OCI-LY3 (cell line): ENCODE results near the gene BHLHE23.

Source experiments
- H2AFZ ChIP-seq: fragments of 200-600, 300-600 bp; shearing (Covaris generic); 2 replicates; pipeline ENCODE4 v1.6.0; 2014; ENCODE audit warnings: antibody characterized with exemption, low read depth, low read length
- H3K27ac ChIP-seq: fragments of 200-600, 300-600 bp; sonication (generic); 2 replicates; pipeline ENCODE4 v1.5.1; 2014; ENCODE audit warnings: mild to moderate bottlenecking, low read length, moderate library complexity, mixed read lengths
- H3K27me3 ChIP-seq: fragments of 200-600, 300-600 bp; sonication (generic); 2 replicates; pipeline ENCODE4 v1.6.1; 2014; ENCODE audit warnings: low read depth, low read length, mixed read lengths
- H3K36me3 ChIP-seq: fragments of 200-600, 300-600 bp; sonication (generic); replicated peaks from 2 replicates; pipeline ENCODE3; 2014; ENCODE audit warnings: low read depth, low read length, mixed read lengths
- H3K4me1 ChIP-seq: fragments of 300-600, 200-600 bp; sonication (generic); 2 replicates; pipeline ENCODE4 v1.6.1; 2014; ENCODE audit warnings: low read length, mixed read lengths
- H3K4me2 ChIP-seq: fragments of 200-600, 300-600 bp; sonication (generic); 2 replicates; pipeline ENCODE4 v1.6.1; 2014; ENCODE audit warnings: low read length, mixed read lengths
- H3K4me3 ChIP-seq: fragments of 300-600, 200-600 bp; sonication (generic); 2 replicates; pipeline ENCODE4 v1.5.1; 2014; ENCODE audit warnings: antibody characterized with exemption, mild to moderate bottlenecking, low read length, moderate library complexity
- H3K79me2 ChIP-seq: fragments of 300-600, 200-600 bp; shearing (Covaris generic); 2 replicates; pipeline ENCODE4 v1.6.1; 2014; ENCODE audit warnings: mild to moderate bottlenecking, low read length, mixed read lengths
- H3K9ac ChIP-seq: fragments of 300-600, 200-600 bp; shearing (Covaris generic); 2 replicates; pipeline ENCODE4 v1.6.0; 2014; ENCODE audit warnings: mild to moderate bottlenecking, low read length, moderate library complexity
- H3K9me3 ChIP-seq: fragments of 200-600, 300-600 bp; shearing (Covaris generic); 2 replicates; pipeline ENCODE4 v1.6.1; 2014; ENCODE audit warnings: low read length, mixed read lengths; ENCODE audit not compliant: insufficient read depth
- H4K20me1 ChIP-seq: fragments of 200-600, 300-600 bp; sonication (generic); 2 replicates; pipeline ENCODE4 v1.6.1; 2016; ENCODE audit warnings: low read length, mixed read lengths; ENCODE audit not compliant: insufficient read depth
- EZH2phosphoT487 ChIP-seq: fragments of 200-600 bp; shearing (Covaris generic); IDR thresholded peaks from 2 replicates; pipeline ENCODE4 v1.6.1; 2018; ENCODE audit warnings: antibody characterized with exemption, mixed run types, low read depth
- TF ChIP-seq, protein P1 (sequence below): fragments of 200-600, 300-600 bp; sonication (generic); IDR thresholded peaks from 2 replicates; pipeline ENCODE4 v1.5.1; 2014; ENCODE audit warnings: antibody characterized with exemption, low read length, low read depth

Gene BHLHE23

DNA sequence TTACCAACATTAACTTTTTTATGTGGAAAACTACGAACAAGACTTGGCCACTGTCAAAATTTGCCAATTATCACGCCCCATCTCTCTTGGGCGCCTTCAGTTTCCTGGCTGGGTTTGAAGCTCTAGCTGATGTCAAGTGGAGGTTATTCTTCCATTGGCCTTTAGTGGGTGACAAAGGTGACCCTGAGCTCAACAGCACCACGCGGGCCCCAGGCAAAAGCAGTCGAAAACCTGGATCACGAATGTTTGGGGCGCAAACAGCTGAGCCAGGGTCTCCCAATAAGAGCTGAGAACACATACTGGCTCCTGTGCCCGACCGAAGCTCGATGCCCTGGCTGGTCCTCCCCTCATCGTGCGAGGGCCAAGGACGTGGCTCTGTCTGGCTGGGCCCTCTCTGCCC is 27.5 kb downstream of the BHLHE23 start:
- Histone ChIP-seq H3K4me2 (no peak overlapping the region), H3K9ac (no peak overlapping the region), H3K36me3 (no peaks in the 10 kb centered on the region), H3K27me3 (peaks cover 26% of the 10 kb centered on the region), H2AFZ (no peak overlapping the region), H4K20me1 (no peaks in the 10 kb centered on the region), H3K4me3 (no peak overlapping the region), H3K79me2 (no peaks in the 10 kb centered on the region), H3K27ac (no peak overlapping the region), H3K9me3 (no peaks in the 10 kb centered on the region), H3K4me1 (peaks cover 32% of the 10 kb centered on the region)
- no peak for TF ChIP-seq EZH2phosphoT487
- TF ChIP-seq, protein P1, sequence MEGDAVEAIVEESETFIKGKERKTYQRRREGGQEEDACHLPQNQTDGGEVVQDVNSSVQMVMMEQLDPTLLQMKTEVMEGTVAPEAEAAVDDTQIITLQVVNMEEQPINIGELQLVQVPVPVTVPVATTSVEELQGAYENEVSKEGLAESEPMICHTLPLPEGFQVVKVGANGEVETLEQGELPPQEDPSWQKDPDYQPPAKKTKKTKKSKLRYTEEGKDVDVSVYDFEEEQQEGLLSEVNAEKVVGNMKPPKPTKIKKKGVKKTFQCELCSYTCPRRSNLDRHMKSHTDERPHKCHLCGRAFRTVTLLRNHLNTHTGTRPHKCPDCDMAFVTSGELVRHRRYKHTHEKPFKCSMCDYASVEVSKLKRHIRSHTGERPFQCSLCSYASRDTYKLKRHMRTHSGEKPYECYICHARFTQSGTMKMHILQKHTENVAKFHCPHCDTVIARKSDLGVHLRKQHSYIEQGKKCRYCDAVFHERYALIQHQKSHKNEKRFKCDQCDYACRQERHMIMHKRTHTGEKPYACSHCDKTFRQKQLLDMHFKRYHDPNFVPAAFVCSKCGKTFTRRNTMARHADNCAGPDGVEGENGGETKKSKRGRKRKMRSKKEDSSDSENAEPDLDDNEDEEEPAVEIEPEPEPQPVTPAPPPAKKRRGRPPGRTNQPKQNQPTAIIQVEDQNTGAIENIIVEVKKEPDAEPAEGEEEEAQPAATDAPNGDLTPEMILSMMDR, result no peak

DNA sequence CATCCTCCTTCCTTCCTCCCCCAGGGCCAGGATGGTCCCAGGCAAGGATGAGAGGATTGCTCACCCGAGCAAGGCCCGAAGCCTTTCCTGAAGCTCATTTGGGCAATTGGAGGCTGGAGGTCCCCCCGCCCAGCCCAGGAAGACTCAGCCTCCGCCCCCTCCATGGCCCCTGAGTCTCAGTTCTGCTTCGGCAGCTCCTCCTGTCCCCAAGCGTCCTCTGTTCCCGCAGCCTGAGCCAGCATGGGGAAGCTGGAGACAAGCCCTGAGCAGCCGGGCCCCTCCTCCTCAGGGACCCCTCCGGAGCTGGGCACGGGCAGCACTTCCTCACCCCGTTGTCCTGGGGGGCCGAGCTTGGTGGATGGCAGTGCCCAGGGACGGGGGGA is 28.2 kb downstream of the BHLHE23 start:
- H3K9ac ChIP-seq, result peak overlapping the region; percentile 56
- H4K20me1 ChIP-seq, result no peaks in the 10 kb centered on the region
- TF ChIP-seq EZH2phosphoT487, result no peak
- TF ChIP-seq, protein P1, result no peak
- H2AFZ ChIP-seq, result peak overlapping the region; percentile 42; the same call in 1 of the 2 replicates
- H3K4me3 ChIP-seq, result peak overlapping the region; percentile 81
- no peaks in the 10 kb centered on the region for H3K9me3 ChIP-seq
- H3K36me3 ChIP-seq, result no peaks in the 10 kb centered on the region
- H3K79me2 ChIP-seq, result no peaks in the 10 kb centered on the region
- peak overlapping the region; percentile 49 for H3K27ac ChIP-seq
- H3K27me3 ChIP-seq, result peaks cover 26% of the 10 kb centered on the region
- peaks cover 32% of the 10 kb centered on the region for H3K4me1 ChIP-seq
- peak overlapping the region; percentile 96 for H3K4me2 ChIP-seq

DNA sequence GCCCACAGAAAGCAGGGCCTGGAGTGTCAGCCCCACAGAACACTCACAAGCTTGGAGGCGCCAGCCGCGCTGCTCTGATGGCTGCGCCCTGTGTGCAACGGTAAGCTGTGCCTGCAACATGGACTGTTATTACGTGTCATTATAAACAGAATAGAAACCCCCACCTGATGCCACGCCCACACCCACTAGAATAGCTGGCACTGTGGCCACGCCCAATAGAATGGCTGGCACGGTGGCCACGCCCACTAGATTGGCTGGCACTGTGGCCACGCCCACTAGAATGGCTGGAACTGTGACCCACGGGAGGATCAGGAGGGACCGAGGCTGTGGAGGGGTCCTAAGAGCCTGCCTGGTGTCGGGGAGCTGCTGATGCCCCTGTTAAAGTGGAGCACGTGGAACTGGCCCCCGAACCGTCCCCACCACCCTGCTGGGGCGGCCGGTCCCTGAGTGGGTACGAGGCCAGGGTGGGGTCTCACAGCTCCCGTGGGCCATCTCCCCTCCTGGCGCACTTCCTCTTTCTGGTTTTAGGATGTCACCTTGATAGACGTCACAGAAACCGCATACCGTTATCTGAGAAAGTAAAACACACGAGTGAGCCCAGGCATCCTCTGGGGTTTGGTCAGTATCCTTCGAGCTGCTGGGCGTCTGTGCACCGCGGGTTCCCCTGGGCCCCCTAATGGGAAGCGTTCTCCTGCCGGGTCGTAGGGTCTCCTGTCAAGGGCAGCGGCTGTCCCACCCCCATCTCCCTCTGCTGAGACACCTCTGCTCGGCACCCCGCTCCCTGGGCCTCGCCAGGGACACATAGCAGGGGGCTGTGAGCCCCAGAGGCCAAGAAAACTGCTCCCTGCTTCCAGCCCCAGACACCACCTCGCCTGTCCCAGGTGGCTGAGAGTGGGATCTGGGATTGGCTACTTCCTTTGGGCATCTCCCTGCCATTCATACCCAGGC is 28.9 kb downstream of the BHLHE23 start:
- H3K4me1 ChIP-seq, result peaks cover 33% of the 10 kb centered on the region
- peak overlapping the region; percentile 49 for H3K27ac ChIP-seq
- peak overlapping the region; percentile 96 for H3K4me2 ChIP-seq
- H3K9ac ChIP-seq, result peak overlapping the region; percentile 72
- H2AFZ ChIP-seq, result peak overlapping the region; percentile 57; the same call in 1 of the 2 replicates
- H3K4me3 ChIP-seq, result peak overlapping the region; percentile 81
- H3K27me3 ChIP-seq, result peaks cover 26% of the 10 kb centered on the region
- H4K20me1 ChIP-seq, result no peaks in the 10 kb centered on the region
- no peaks in the 10 kb centered on the region for H3K79me2 ChIP-seq
- no peaks in the 10 kb centered on the region for H3K9me3 ChIP-seq
- TF ChIP-seq EZH2phosphoT487, result no peak
- TF ChIP-seq, protein P1, result no peak
- H3K36me3 ChIP-seq, result no peaks in the 10 kb centered on the region

DNA sequence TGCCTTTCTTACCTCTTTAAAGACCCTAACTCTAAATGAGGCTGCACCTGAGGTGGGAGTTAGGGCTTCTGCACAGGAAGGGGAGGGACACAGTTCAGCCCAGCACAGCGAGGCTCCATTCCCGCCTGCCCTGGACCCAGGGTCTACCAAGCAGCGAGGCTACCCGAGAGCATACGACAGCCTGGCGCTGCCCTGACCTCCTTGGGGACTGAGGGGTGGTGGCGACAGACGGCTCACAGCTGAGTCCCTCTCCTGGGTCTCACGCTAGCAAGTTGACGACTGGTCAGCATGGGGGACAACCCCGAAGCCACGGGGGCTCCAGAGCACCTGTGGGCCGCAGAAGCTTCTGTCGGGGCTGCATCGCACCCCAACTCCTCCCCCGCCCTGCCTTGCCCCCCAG is 29.9 kb downstream of the BHLHE23 start:
- H3K4me3 ChIP-seq, result peak overlapping the region; percentile 81
- TF ChIP-seq EZH2phosphoT487, result no peak
- TF ChIP-seq, protein P1, result no peak
- H3K79me2 ChIP-seq, result no peaks in the 10 kb centered on the region
- H3K4me1 ChIP-seq, result peaks cover 35% of the 10 kb centered on the region
- peak overlapping the region; percentile 72 for H3K9ac ChIP-seq
- no peak overlapping the region for H2AFZ ChIP-seq
- H3K4me2 ChIP-seq, result peak overlapping the region; percentile 96
- no peaks in the 10 kb centered on the region for H4K20me1 ChIP-seq
- no peaks in the 10 kb centered on the region for H3K36me3 ChIP-seq
- no peaks in the 10 kb centered on the region for H3K9me3 ChIP-seq
- H3K27me3 ChIP-seq, result peaks cover 26% of the 10 kb centered on the region
- H3K27ac ChIP-seq, result no peak overlapping the region
